K562 (cell line): ENCODE data around the gene ADTRP.

Source experiments
- CCNT2 ChIP-seq: IDR thresholded peaks from 2 replicates; pipeline ENCODE4 v1.6.1; 2011; ENCODE audit warnings: borderline replicate concordance, low read depth, mild to moderate bottlenecking, moderate library complexity, mixed read lengths, low read length; ENCODE audit not compliant: insufficient read length; ENCODE audit errors: extremely low read depth
- SRF ChIP-seq, 2 experiments: fragments of 250-450, 450-650 bp in 1 of 2; sonication (Bioruptor Pico) in 1 of 2; sonication (generic) in 1 of 2; formaldehyde crosslinking; IDR thresholded peaks; 2 replicates each; pipeline versions ENCODE4 v1.5.0 to v1.5.1; 2020 to 2022; ENCODE audit warnings: mild to moderate bottlenecking in 1 of 2, missing genetic modification reagents in 1 of 2
- TOE1 ChIP-seq, 2 experiments: fragments of 450-650 bp in 1 of 2; sonication (generic) in 1 of 2; formaldehyde crosslinking in 1 of 2; IDR thresholded peaks; 2 replicates each; pipeline versions ENCODE4 v1.7.1 to v1.8.0; 2016 to 2022; ENCODE audit warnings: borderline replicate concordance in 2 of 2, mild to moderate bottlenecking in 2 of 2, antibody characterized with exemption in 1 of 2, inconsistent platforms in 1 of 2, low read depth in 1 of 2, missing genetic modification reagents in 1 of 2, moderate library complexity in 1 of 2
- TF ChIP-seq, protein P1 (sequence below), 3 experiments: IDR thresholded peaks in 2 of 3; conservative IDR thresholded peaks in 1 of 3; 2 replicates each; pipeline ENCODE4 v1.5.1; 2011 to 2012; ENCODE audit warnings: low read length in 3 of 3, mild to moderate bottlenecking in 3 of 3, control low read depth in 2 of 3, improper control_type of control experiment in 1 of 3, inconsistent platforms in 1 of 3, low read depth in 1 of 3, mixed read lengths in 1 of 3, moderate library complexity in 1 of 3; ENCODE audit not compliant: insufficient read depth in 2 of 3

DNA sequence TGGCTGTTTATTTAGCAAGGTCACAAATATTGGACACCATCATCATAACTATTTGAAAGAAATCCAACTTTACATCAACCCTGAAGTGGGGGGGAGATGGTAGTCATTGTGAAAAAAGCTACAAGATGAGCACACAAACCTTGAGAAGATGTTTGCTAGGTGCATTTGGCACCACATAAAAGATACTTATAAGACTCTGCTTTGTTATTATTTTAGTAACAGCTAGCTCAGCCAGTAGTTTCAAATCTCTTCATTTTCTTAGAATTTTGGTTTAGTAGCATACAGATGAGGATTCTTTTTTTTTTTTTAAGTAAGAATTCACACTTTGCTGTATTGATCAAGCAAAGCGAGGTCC lies 14.4 kb downstream of the ADTRP start:
- TF ChIP-seq, protein P1, sequence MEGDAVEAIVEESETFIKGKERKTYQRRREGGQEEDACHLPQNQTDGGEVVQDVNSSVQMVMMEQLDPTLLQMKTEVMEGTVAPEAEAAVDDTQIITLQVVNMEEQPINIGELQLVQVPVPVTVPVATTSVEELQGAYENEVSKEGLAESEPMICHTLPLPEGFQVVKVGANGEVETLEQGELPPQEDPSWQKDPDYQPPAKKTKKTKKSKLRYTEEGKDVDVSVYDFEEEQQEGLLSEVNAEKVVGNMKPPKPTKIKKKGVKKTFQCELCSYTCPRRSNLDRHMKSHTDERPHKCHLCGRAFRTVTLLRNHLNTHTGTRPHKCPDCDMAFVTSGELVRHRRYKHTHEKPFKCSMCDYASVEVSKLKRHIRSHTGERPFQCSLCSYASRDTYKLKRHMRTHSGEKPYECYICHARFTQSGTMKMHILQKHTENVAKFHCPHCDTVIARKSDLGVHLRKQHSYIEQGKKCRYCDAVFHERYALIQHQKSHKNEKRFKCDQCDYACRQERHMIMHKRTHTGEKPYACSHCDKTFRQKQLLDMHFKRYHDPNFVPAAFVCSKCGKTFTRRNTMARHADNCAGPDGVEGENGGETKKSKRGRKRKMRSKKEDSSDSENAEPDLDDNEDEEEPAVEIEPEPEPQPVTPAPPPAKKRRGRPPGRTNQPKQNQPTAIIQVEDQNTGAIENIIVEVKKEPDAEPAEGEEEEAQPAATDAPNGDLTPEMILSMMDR (IDR thresholded peaks at IDR 0.05 in 2 of 3, conservative IDR thresholded peaks at IDR 0.05 in 1 of 3; ENCODE audit: insufficient read depth in 2 of 3, low read depth in 1 of 3, low read length in 3 of 3), result no peak
- no peak for TF ChIP-seq TOE1 (IDR thresholded peaks at IDR 0.05; ENCODE audit: borderline replicate concordance)
- TF ChIP-seq TOE1 (CRISPR knock-in tag; IDR thresholded peaks at IDR 0.05; ENCODE audit: borderline replicate concordance, low read depth), result no peak
- TF ChIP-seq CCNT2, result no peak
- no peak for TF ChIP-seq SRF (CRISPR knock-in tag; IDR thresholded peaks at IDR 0.05)
